Germinal center (tissue), 1 donor: ENCODE data around the gene UCKL1.
"Not testable (repeated sequence)": the region's sequence is repeated elsewhere in the genome, so short reads cannot be mapped to it uniquely, and the experiment has no call there.

ENCODE experiments used
- DNase-seq: peaks from one replicate; pipeline ENCODE4 v3.0.0; 2012; ENCODE audit warnings: mixed read lengths, low spot score

UCKL1 gene

DNA sequence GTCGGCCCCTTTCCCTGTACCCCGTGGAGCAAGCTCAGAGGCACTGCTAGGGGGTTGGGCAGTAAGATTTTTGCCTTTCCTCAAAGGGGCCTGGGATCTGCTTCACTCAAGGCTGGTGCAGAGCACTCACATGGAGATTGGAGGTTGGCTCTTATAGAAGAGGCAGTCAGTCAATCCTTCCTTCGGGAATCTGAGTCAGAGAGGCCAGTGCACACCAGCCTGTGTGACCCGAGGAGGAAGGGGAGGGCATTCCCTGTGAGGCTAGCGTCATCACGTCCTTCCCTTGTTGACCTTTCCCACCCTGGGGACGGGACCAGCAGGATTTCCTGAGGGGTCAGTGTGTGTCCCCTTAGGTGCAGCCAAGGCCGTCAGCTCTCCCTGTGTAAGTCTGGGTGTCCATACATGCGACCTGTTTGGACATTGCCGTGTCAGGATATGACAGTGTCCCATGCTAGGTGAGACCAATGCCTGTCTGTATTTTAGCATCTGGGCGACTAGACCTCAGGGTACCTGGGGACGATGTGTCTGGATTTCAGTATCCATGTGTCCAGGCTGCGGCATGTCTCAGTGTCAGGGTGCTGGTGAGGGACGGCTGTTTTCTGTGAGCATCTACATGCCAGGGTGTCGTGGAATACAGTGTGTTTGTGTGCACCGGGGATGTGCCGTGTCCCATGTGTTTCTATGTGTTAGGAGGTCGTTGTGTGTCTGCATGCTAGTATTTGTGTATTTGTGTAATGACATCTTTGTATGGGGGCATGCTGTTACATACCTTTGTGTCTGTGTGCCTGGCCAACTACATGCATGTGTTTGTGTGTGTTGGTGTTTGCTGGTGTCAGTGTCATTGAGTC is 16.3 kb upstream of the UCKL1 start:
- DNase-seq = no peak

DNA sequence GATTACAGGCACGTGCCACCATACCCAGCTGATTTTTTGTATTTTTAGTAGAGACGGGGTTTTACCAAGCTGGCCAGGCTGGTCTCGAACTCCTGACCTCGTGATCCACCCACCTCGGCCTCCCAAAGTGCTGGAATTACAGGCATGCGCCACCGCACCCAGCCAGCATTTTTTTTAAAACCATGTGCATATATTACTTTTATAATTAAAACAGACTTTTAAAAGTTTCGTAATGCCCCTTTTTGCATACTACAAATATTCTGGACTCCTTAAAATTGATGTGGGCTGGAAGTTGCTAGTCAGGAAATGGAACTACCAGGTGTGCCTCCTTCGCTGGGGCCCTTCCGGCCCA is 15.7 kb upstream of the UCKL1 start:
- DNase-seq = not testable (repeated sequence)

DNA sequence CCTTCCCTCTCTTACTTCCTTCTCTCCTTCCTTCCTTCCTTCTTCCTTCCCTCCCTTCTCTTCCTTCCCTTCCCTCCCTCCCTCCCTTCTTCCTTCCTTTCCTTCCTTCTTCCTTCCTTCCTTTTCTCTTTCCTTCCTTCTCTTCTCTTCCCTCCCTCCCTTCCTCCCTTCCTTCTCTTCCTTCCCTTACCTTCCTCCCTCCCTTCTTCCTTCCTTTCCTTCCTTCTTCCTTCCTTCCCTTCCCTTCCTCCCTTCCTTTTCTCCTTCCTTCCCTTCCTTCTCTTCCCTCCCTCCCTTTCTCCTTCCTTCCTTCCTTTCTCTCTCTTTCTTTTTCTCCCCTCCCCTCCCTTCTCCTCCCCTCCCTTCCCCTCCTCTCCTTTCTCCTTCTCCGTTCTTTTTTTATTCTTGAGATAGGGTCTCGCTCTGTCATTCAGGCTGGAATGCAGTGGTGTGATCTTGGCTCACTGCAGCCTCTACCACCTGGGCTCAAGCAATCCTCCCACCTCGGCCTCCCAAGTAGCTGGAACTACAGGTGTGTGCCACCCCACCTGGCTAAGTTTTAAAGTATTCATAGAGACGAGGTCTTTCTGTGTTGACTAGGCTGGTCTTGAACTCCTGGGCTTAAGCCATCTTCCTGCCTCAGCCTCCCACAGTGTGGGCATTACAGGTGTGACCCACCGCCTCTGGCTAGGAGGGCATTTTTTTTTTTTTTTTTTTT is 14.7 kb upstream of the UCKL1 start:
- no peak for DNase-seq

DNA sequence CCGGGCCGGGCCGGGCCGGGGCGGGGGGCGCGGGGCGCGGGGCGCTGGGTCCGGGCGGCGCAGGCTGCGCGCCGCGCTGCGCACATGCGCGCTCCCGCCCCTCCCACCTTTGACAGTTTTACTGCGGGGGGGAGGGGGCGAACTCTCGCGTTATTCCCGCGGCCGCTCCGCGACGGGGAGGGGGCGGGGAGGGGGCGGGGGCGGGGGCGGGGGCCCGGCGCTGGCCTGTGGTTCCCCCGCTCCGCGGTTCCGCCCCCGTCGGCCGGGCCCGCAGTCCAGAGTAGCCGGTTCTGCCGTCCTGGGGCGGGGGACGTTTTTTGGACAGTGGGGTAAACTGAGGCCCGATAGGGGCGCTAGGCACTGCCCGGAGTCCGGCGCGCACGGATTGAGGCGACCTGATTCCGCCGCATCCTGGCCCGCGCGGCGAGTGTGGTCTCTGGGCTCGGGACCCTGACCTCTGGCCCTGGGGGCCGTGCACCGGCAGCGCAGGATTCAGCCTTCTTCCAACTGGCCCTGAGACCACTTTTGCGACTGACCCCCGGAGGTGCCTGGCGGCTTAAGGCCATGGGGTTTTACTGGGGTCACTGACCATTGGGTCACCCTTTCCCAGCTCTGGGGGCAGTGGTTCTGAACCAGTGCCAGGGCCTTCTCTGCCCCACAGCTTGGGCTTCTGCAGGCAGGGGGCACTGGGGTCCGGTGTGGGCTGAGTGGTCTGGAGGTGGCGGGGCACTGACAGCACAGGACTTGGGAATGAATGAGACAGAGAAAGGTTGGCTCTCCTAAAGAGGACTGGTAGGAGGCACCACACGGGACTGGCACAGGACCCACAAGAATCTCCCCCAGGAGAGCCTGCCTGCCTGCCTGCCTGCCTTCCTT is 13.9 kb upstream of the UCKL1 start, which contains the start of gene ZNF512B:
ZNF512B (minus strand) TSS at position 93 of the 876 bp plus-strand sequence. CDS start 1,980 bp downstream, outside the sequence.
- peak; percentile 59 for DNase-seq

DNA sequence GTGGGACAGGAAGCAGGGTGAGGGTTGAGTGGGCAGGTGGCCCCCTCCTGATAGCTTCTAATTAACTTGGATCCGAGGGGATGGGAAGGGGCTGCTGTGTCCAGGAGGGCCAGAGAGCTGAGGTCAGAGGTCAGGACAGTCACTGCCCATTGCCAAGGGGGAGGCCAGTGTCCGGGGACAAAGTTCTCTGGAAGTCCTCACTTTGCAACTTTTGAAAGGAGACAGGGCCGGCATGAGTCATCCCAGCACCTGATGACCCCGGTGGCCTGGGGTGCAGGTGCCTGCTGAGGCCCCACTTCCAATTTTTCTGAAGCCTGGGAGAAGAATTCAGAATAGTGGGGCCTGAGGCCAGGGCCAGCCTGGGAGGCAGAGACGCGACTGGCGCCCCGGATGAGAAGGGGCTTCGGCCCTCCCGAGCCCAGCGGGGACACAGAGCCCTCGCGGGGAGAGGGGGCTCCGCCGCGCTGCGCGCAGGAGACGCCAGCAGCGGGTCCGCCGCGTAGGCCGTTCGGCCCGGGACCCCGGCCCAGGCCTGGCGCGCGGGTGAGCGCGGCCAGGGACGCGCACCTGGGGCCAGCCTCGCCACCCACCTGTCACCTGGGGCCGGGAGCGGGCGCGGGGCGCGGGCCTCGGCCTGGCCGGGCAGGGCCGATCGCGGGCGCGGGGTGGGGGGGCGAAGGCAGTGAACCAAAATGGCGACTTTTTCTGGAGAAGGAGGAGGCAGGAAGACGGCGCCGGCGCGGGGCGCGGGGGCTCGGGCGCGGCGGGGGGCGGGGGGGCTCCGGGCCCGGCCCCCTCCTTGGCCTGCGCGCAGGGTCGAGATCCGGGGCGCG is 12.9 kb upstream of the UCKL1 start:
- no peak for DNase-seq

DNA sequence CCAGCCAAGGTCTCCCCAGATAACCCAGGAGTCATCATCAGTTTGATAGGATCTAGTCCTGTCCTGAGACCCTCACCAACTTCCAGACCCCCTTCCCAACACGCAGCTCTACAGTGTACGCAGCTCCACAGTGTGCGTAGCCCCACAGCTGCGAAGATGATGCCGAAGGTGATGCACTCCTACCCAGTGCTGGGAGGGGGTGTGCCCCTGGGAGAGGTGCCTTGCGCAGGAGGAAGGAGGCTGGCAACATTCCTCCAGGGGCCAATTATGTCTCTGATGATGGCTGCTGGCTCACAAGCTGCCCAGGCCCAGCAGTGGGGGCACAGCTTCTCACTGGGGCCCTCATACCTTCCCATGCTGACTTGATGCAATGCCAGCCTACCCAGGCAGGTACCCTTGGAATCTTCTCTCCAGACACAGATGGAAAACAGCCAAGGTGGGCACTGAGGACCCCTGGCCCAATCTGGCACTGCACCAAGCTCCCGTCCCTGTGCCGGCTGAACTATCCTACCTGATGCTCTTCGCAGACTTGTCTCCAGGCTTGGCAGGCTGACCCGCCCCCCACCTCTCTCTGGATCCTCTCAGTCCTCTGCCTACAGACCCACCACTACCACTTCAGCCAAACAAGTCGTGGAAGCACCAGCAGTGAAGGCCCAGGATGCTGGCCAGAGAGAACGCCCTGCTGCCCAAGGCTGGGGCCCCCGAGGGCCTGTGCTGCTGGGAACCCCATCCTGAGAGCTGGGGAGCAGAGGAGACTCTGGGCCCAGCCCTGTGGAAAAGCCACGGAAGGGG is 12.1 kb upstream of the UCKL1 start:
- no peak for DNase-seq

DNA sequence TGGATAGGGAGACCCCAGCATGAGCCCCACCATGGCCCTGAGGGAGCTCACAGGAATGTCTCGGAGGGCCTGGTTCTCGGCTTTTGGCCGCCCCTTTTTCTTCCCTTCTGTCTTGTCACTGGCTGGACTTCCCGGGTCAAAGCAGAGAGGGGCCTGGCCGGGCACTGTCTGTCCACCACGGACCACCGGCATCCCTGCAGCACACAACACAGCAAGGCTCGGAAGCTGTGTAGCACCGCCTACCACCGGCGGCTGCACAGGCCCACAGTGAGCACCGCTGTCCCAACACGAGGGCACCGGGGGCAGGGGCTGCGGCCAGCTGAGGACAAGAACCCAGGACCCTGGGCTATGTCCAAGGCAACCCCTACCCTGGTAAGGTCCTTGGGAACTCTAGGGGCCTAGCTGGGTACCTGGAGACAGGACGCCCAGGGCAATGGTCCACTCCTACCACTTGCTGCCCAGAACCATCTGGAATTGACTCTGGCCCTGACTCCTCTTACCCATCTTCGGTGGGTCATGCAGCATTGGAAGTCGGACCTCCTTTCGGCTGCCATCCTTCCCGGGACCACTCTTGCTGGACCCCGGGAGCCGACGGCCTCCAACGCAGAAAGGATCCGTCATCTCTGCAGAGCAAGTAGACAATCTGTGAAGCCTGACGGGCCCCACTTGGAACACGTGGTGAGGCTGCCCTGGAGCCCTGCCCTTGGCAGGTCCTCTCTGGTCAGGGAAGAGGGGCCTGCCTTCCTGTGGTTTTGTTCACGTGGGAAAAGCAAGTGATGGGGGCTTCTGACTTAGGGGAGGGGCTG is 11.3 kb upstream of the UCKL1 start:
- DNase-seq = no peak

DNA sequence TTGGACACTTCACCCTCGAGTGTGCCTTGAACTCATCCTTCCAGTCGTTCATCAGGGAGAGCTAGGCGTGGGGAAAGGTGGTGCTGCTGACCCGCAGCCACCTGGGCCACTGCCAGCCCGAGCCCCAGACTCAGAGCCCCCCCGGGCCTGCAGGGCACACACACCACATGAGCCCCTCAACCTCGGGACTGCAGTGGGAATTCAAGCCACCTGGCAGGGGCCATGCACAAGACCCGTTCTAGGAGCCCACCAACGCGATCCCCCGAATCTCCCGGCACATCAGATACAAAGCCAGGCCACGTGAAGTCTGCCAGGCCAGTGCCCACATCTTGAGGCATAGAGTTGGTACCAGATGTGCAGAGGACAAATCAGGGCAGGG is 10.7 kb upstream of the UCKL1 start:
- DNase-seq = no peak

DNA sequence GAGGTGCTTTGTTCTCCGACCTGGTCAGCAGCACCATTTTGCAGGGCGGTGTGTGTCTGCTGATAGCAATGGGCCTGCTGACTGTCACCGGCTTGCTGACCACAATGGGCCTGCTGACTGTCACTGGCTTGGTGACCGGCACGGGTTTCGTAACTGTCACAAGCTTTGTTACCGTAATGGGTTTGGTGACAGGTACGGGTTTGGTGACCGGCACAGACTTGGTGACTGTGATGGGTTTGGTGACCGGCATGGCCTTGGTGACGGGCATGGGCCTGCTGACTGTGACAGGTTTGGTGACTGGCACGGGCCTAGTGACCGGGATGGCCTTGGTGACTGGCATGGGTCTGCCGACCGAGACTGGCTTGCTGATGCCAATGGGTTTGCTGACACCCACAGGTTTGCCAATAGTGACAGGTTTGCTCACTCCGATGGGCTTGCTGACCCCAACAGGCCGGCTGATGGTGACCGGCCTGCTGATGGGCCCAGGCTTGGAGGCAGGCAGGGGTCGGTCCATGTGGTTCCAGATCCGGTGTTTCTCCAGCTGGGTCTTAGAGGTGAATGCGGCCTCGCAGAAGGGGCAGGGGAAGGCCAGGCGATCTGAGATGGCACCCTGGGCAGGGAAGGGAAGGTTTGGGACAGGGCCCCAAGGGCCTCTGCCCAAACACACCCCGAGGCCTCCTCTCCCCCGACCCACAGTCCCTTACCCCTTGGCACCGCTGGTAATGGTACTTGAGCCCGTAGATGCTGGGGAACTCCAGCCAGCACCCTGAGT is 10.1 kb upstream of the UCKL1 start:
- DNase-seq = no peak

DNA sequence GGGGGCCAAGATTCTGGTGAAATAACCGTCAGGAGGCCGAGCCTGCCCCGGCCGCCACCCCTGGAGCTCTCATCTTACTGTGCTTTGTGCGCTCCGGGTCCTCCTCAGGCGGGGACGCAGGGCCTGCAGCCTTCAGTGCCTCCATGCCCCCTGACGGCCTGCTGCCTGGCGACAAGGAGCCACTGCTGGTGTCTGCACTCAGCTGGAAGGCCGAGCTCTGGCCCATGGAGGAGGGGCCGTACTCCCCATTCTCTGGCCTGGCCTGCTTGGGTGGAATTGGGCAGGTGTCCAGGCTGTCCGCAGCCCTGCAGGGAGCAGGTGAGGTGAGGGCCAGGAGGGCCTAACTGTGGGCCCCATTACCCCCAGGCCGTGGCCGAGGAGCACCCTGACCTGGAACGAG is 8.2 kb upstream of the UCKL1 start:
- no peak for DNase-seq

DNA sequence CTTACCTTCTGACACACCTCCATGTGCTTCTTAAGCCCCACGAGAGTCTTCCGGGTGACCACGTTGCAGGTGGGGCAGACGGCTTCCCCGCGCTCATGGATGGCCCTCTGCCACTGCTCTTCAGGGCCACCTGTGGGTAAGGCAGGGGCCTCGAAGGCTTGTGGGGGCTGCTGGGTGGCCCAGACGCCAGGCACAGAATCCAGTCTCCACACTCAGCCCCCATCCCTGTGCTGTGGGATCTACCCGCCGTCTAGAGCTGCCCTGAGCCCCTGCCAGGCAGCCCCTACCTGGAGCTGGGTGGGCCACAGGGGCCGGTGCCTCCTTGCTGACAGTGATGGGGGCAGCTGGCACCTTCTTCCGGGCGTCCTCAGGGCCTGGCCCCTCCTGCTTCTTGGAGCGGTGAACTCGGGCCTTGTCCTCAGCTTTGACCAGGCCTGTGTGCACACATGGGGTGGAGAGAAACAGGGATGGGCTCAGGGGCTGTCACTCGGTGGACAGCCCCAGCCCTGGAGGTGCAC is 7.6 kb upstream of the UCKL1 start:
- no peak for DNase-seq

DNA sequence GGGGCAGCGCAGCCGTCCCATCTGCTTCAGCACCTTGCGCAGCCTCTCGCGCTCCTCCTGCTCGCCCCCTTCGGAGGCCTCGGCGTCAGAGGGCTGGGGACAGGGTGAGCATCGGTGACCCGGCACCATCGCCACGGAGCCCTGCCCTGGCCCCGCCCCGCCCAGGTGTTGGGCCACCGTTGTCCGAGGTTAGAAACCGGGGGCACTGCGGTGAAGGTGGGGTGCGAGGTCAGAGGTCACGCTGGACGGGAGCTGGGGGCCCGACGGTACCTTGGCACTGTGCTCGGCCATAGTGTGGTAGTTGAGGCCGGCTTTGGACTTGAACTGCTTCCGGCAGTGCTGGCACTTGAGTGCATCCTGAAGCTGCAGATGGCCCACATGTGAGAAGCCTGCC is 7.1 kb upstream of the UCKL1 start:
- no peak for DNase-seq

DNA sequence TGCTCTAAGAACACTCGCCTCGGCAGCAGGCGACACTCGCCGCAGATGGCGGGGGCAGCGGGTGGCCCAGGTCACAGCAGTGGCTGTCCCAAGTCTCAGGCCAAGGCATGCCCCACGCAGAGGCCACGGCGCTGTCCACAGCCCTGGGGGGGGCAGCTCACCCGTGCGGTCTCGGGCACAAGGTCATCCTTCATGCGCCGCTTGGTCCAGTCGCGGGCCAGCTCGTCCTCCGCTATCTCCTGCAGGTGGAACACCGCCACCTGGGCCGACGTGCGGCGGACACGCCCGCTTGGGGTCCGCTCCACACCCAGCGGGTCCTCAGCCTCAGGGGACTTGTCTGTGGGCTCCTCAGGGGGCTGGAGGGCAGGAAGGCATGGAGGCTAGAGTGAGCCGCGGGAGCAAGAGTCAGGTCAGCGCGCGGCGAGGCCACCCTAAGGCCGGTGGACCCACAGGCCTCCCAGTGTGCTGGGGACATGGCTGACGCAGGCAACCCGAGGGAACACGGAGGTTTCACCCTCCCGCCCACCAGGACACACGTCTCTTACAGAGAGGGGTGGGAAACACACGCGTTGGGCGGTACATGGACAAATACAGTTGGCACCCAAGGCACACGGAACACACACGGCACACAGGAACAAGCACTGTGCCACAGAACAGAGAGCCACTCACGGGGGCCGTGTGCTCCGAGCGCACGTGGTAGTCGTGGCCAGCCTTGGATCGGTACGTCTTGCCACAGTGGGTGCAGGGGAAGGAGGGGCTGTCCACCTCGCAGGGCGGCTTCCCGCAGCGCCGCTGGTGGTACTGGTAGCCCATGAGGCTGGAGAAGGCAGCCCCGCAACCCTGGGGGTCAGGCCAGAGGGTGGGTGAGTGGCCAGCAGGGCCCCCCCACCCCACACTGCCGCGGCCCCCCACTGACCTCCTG is 6.5 kb upstream of the UCKL1 start:
- DNase-seq = no peak

DNA sequence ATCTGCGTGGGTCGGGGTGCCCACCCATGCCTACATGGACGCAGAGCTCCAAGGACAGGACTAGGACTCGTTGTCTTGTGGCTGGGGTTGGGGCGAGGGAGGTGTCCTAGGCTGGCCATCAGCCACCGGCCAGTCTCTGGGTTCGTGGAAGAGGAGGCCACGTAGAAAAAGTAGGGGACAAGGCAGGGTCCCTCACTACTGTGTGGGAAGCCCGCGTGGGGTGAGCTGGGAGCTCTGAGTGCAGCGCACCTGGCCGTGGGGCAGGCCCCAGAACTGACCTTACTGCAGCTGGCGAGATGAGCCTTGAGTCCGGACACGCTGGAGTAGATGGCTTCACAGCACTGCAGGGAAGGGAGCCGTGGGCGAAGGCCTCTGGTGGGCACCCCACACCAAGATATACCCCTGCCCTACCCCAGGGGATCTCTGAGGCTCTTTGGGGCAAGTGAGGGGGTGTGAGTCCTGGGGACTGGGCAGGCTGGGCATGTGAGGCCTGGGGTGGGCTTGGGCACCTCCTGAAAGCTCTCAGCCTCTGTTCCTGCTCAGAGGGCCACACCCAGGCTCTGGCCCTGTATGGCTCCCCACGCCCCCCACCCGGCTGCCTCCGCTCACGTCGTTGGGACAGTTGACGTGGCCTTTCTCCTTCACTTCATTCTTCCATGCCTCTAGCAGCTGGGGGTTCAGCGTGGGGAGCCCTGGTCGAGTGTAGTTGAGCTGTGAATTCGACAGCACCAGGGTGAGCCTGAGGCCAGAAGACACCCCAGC is 5.6 kb upstream of the UCKL1 start:
- DNase-seq = no peak

DNA sequence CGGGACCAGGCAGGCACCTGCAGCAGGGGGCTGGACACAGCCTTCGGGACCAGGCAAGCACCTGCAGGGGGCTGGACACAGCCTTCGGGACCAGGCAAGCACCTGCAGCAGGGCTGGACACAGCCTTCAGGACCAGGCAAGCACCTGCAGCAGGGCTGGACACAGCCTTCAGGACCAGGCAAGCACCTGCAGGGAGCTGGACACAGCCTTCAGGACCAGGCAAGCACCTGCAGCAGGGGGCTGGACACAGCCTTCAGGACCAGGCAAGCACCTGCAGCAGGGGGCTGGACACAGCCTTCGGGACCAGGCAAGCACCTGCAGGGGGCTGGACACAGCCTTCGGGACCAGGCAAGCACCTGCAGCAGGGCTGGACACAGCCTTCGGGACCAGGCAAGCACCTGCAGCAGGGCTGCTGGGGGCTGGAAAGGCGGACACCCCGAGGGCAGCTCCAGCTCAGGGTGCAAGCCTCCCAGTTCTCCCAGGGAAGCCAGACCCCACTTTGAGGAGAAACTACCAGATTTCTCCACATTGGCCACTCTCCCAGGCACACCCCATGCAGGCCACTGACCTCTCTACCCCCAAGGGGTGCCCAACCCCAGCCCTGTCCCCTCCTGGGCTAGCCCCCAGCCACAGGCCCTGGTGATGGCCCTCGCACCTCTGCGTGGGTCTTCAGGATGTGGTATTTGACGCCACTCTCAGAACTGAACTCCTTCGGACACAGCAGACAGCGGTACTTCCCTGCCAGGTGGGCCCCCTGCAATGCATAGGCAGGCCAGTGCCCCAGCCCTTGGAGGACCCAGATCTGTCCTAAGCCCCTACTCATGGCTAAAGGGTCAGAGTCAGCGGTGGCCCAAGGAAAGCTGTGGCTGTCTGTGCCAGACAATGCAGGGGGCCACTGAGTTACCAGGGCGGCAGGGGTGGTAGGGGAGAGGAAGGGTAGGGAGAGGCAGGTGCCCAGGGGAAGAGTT is 4.7 kb upstream of the UCKL1 start:
- not testable (repeated sequence) for DNase-seq

DNA sequence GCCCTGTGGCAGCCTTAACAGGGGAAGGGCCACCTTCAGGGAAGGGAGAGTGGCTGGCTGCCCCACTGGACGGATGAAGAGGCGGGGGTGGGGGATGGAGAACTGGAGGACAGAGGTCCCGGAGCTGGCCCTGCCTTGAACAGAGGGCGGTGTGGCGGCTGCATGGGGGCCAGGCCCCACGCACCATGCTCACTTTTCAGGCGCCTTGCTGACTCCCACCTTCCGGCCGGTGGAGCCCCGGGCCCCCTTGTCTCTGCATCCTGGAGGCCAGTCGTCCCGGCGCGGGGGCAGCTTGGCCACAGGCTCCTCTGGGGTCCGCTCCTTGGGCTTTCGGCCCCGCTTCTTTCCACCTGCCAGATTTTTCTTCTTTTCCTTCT is 3.5 kb upstream of the UCKL1 start:
- DNase-seq = no peak
